Activated CD8-positive, alpha-beta memory T cell treated with anti-CD3 and anti-CD28 coated beads for 24 hours (primary cell): Measurements from ENCODE around the gene NRG3.

ENCODE experiments used
- DNase-seq: peaks from one replicate; pipeline ENCODE4 v3.0.0-alpha.2; 2020

NRG3 gene

DNA sequence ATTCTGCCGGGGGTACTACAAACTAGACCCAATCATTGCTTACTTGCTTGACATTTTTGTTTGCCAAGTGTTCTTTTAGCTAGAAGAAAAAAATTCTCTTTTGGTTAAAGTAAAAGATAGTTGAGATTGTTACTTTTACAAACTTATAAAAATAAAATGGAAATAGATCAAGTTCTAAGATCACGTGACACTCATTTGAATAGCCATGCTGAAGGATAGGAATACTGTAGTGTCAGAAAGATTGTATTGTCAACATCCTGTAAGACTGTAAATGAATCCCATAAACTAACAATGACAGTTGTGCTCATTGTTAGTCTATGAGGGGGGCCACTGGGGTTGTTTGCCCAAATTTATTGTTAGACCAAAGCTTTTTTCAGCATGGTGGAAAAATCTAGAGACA, 10.5 kb downstream of the NRG3 start:
- no peak for DNase-seq

- no peak for DNase-seq
These were observed 11.9 kb downstream of the NRG3 start for GRCh38 chr10:81886939-81887338.

- no peak for DNase-seq
These were observed 14.3 kb downstream of the NRG3 start for GRCh38 chr10:81889181-81889769.

GRCh38 chr10:81894616-81895015, 19.6 kb downstream of the NRG3 start:
- DNase-seq, result no peak

DNA sequence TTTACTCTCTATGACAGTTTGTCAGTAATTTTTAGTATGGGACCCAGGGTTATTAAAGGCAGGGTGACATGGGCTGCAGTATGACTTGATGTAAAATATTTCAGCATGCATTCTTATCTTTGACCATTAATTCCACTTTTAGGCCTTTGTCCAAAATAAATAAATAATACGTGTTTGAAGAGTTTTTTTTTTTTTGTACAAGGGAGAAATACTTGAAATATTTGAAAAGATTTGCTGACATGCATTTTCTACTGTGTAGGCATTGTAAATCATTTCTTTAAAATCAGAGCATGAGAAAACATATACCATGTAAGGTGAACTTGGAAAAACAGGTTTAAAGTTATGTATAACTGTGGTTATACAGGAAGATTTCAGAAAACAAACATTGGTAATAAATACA, 23.5 kb downstream of the NRG3 start:
- DNase-seq, result no peak

GRCh38 chr10:81900989-81901388, 26.0 kb downstream of the NRG3 start:
- no peak for DNase-seq

- DNase-seq, result no peak
These were observed 28.5 kb downstream of the NRG3 start for GRCh38 chr10:81903472-81903871.

GRCh38 chr10:81905161-81905560, 30.2 kb downstream of the NRG3 start:
- DNase-seq, result no peak

- DNase-seq, result no peak
These were observed 34.5 kb downstream of the NRG3 start for GRCh38 chr10:81909453-81909852.

- no peak for DNase-seq
These were observed 36.3 kb downstream of the NRG3 start for GRCh38 chr10:81911328-81911727.

DNA sequence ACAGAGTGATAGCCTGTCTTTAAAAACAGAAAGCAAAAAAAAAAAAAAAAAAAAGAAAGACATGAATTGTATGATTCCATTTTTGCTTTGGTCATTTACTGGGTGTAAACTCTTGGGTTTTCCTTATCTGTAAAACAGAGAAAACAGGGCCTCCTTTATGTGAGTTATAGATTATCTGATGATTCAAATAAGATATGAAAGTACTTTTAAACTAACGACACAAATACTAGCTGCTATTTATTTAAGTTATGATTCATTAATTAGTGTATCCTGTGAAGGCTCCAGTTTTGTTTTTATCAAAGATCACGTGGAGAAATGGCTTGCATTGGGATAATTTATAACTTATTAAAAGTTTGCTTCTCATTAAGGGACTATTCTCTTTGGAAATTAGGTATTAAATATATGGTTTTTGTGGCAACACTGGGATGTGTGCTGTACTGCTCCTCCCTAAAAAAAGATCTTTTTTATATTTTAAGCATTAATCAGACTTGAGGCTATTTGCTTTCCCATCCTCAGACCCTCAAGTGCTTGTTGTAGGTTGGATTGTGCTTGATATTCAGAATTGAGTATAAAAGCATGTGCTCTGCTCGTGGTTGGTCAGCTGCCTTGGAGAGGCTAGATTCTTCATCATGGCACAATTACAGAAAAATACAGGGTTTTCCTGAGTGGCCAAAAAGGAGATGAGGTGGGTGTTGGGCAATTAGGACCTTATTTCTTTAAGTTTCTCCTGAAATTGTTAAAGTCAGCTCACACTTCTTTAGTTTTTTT, 39.9 kb downstream of the NRG3 start:
- DNase-seq, result no peak

DNA sequence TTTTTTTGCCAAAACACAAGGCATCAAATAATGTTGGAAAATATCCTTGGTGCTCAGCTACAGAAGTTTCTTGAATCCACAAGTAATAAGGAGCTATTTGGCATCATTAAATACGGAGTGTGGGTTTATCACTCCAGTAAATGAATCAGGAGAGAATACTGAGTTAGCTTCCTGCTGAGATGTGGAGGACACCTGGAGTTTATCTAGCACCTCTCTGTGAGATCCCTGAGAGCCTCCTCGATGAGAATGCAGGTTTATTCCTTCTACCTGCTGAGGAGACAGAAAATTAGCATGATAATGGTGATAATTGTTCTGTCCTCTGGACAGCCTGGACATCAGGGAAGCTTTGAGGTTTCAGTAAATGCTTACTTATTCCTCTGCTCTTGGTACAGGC, 40.5 kb downstream of the NRG3 start:
- DNase-seq, result no peak

DNA sequence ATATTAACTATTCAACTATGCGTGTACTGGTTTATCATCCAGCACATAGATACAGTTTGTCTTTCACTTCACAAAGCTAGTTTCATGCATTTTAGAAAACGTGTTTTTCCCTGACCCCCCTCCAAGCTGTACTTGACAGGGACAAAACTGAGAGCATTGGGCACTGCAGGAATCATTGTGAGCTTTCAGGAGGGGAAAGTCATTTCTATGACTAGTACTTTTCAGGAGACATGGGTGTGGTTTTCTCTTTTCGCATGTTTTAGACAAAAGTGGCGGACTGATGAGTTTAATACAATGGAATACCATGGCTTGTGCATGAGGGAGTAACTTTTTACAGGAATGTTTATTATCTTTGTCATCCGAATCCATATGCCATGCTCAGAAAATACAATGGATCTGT, 42.7 kb downstream of the NRG3 start:
- DNase-seq, result no peak

DNA sequence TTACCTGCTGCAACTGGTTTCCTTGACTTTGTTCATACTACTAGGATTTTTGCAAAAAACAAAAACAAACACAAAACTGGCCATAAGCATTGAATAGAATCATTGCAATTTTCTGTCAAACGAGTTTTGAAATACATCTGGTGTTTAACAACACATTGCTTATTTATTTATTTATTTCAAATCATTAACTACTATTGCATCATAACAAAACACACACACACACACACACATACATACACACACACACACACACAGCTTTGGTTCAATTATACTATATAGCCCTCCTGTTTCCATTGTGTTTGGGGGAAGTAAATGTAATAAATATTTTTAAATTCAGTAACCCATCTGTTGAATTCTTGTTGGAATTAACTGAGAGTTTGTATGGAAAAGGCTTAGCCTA, 43.8 kb downstream of the NRG3 start:
- DNase-seq, result no peak

DNA sequence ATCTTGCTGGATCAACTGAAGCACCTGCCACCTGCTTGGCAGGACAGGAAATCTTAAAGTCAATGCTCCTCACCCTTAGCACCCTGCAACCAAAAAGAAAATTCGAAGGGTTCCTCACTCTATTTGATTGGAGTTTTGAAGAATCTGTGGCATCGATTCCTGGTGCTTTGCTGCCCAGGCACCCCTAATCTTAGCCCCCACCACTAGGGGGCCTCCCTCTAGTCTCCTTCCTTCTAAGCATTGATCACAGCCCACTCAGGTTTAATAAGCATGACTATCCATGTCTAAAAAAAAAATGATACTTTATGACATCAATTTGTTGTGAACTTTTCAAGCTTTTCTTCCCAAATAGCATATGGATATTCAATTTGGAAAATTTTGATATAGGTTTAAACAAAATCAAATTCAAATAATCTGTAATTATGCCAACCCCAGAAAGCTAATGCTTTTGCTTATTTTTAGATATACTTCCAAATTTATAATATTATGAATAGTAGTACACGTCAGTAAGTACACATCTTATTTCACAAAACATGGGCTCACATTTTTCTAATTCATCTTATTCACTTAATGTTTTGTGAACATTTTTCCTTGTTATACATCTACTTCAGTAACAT, 45.3 kb downstream of the NRG3 start:
- DNase-seq, result no peak

DNA sequence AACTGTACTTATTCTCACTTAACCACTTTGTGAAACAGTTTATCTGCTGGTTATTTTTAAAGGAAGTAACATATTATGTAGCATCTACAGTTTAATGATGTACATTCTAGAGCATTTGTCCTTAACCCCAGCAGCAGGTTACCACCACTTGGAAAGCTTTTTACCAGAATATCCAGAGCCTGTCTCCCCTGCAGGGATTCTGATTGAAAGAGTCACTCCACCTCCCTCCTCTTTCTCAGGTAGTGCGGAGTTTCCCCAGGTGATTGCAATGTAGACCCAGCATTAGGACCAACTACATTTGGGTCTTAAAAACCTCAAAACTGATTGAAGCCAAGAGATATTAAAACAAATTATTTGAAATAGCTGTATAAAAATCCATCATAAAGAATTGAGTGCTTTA, 53.1 kb downstream of the NRG3 start:
- no peak for DNase-seq

DNA sequence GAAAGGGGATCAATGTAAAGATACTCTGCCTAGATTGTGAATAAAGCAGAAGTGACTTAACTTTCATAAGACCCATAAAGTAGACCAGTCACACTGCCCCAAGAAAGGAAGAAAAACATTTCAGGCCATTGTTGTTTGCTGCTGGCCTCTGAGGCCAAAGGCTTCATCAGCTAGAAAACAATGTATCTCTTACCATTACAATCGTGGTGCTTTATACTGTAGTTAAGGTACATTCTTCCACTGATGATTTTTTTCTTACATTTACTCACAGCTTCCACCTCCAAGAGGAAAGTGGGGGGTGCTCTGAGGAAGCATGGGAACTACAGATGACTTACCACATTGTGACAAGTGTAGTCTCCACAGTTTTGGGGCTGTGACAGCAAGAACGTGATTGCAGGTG, 68.6 kb downstream of the NRG3 start:
- no peak for DNase-seq

- DNase-seq, result no peak
These were observed 69.6 kb downstream of the NRG3 start for GRCh38 chr10:81944609-81945008.

GRCh38 chr10:81949283-81949682, 74.3 kb downstream of the NRG3 start:
- DNase-seq, result no peak

GRCh38 chr10:81950358-81950757, 75.4 kb downstream of the NRG3 start:
- no peak for DNase-seq

GRCh38 chr10:81953420-81953819, 78.4 kb downstream of the NRG3 start:
- DNase-seq, result no peak

GRCh38 chr10:81957976-81958375, 83.0 kb downstream of the NRG3 start:
- no peak for DNase-seq

- no peak for DNase-seq
These were observed 84.0 kb downstream of the NRG3 start for GRCh38 chr10:81959016-81959415.

- DNase-seq, result no peak
These were observed 86.6 kb downstream of the NRG3 start for GRCh38 chr10:81961451-81962184.
